Measurements from ENCODE around the gene ZFHX3. TPM values are rescaled to one million over a fixed set of nuclear protein-coding genes. Genes with fewer than 3 reads are reported as not detected.

The ZFHX3 gene
- total and polyA plus RNA-seq, 2 donors (not counting 1 experiment from before 2014, with no cell fraction given): 4.7 to 7.3 TPM

DNA sequence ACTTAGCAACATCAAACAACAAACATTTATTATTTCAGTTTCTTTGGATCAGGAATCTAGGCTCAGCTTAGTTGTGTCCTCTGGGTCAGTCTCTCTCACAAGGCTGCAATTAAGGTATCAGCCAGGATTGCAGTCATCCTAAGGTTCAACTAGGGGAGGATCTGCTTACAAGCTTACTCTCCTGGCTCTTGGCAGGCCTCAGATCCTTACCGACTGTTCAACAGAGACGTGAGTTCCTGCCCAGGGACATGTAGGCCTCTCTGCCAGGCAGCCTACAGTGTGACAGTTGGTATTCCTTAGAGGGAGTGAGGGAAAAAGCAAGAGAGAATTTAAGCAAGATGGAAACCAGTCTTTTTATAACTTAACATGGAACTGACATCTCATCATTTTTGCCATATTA is 294.0 kb downstream of the ZFHX3 start:
- H2AFZ ChIP-seq (ENCODE audit: low read length): no peak overlapping the region
- no peaks in the 10 kb centered on the region for H3K79me2 ChIP-seq (ENCODE audit: control insufficient read depth, insufficient read depth, low read length)
- TF ChIP-seq EZH2 (IDR thresholded peaks at IDR 0.05; ENCODE audit: low read length, missing control alignments) (no peak), CTCF (conservative IDR thresholded peaks at IDR 0.05 in 1 of 2, IDR thresholded peaks at IDR 0.05 in 1 of 2; ENCODE audit: low read depth in 1 of 2, low read length in 2 of 2) (no peak)

GRCh38 chr16:72752004-72752695 is 295.8 kb downstream of the ZFHX3 start:
- TF ChIP-seq CTCF (conservative IDR thresholded peaks at IDR 0.05 in 1 of 2, IDR thresholded peaks at IDR 0.05 in 1 of 2; ENCODE audit: low read depth in 1 of 2, low read length in 2 of 2): no peak
- no peak for TF ChIP-seq EZH2 (IDR thresholded peaks at IDR 0.05; ENCODE audit: low read length, missing control alignments)
- H4K20me1 ChIP-seq (ENCODE audit: control insufficient read depth, extremely low read depth, insufficient read depth, low read length): no peaks in the 10 kb centered on the region
- H2AFZ ChIP-seq (ENCODE audit: low read length): no peak overlapping the region
- H3K36me3 ChIP-seq (ENCODE audit: control insufficient read depth, insufficient read depth, low read length): no peaks in the 10 kb centered on the region
- no peak overlapping the region for H3K4me3 ChIP-seq (replicated peaks in 1 of 4; ENCODE audit: control extremely low read depth in 1 of 4, insufficient read depth in 1 of 4, low read depth in 3 of 4, low read length in 4 of 4)
- no peak overlapping the region for H3K4me2 ChIP-seq (ENCODE audit: extremely low read depth, insufficient read depth, low read length)
- H3K4me1 ChIP-seq (ENCODE audit: control insufficient read depth, extremely low read depth, insufficient read depth, low read length): no peaks in the 10 kb centered on the region
- H3K9me3 ChIP-seq (ENCODE audit: control insufficient read depth, insufficient read depth, low read depth, low read length): no peaks in the 10 kb centered on the region
- no peak for DNase-seq (ENCODE audit: low read depth in 2 of 2)
- no peak overlapping the region for H3K9ac ChIP-seq (ENCODE audit: insufficient read depth, low read length)
- H3K79me2 ChIP-seq (ENCODE audit: control insufficient read depth, insufficient read depth, low read length): no peaks in the 10 kb centered on the region
- no peaks in the 10 kb centered on the region for H3K27me3 ChIP-seq (ENCODE audit: control insufficient read depth, insufficient read depth, low read length)
- H3K27ac ChIP-seq (ENCODE audit: insufficient read depth, low read length): no peak overlapping the region

More for the DNA sequence above, 294.0 kb downstream of the ZFHX3 start:
- Histone ChIP-seq H3K4me3 (replicated peaks in 1 of 4; ENCODE audit: control extremely low read depth in 1 of 4, insufficient read depth in 1 of 4, low read depth in 3 of 4, low read length in 4 of 4) (no peak overlapping the region), H3K9ac (ENCODE audit: insufficient read depth, low read length) (no peak overlapping the region), H3K4me2 (ENCODE audit: extremely low read depth, insufficient read depth, low read length) (no peak overlapping the region), H3K9me3 (ENCODE audit: control insufficient read depth, insufficient read depth, low read depth, low read length) (no peaks in the 10 kb centered on the region), H3K27me3 (ENCODE audit: control insufficient read depth, insufficient read depth, low read length) (no peaks in the 10 kb centered on the region), H3K4me1 (ENCODE audit: control insufficient read depth, extremely low read depth, insufficient read depth, low read length) (no peaks in the 10 kb centered on the region), H3K27ac (ENCODE audit: insufficient read depth, low read length) (no peak overlapping the region), H4K20me1 (ENCODE audit: control insufficient read depth, extremely low read depth, insufficient read depth, low read length) (no peaks in the 10 kb centered on the region), H3K36me3 (ENCODE audit: control insufficient read depth, insufficient read depth, low read length) (no peaks in the 10 kb centered on the region)
- no peak for DNase-seq (ENCODE audit: low read depth in 2 of 2)

- no peak overlapping the region for H3K4me3 ChIP-seq (replicated peaks in 1 of 4; ENCODE audit: control extremely low read depth in 1 of 4, insufficient read depth in 1 of 4, low read depth in 3 of 4, low read length in 4 of 4)
- no peak for DNase-seq (ENCODE audit: low read depth in 2 of 2)
- no peak overlapping the region for H3K9ac ChIP-seq (ENCODE audit: insufficient read depth, low read length)
- no peaks in the 10 kb centered on the region for H3K9me3 ChIP-seq (ENCODE audit: control insufficient read depth, insufficient read depth, low read depth, low read length)
- no peaks in the 10 kb centered on the region for H3K27me3 ChIP-seq (ENCODE audit: control insufficient read depth, insufficient read depth, low read length)
- H3K27ac ChIP-seq (ENCODE audit: insufficient read depth, low read length): no peak overlapping the region
- no peaks in the 10 kb centered on the region for H3K4me1 ChIP-seq (ENCODE audit: control insufficient read depth, extremely low read depth, insufficient read depth, low read length)
- TF ChIP-seq EZH2 (IDR thresholded peaks at IDR 0.05; ENCODE audit: low read length, missing control alignments): no peak
- no peak for TF ChIP-seq CTCF (conservative IDR thresholded peaks at IDR 0.05 in 1 of 2, IDR thresholded peaks at IDR 0.05 in 1 of 2; ENCODE audit: low read depth in 1 of 2, low read length in 2 of 2)
- no peak overlapping the region for H3K4me2 ChIP-seq (ENCODE audit: extremely low read depth, insufficient read depth, low read length)
- H4K20me1 ChIP-seq (ENCODE audit: control insufficient read depth, extremely low read depth, insufficient read depth, low read length): no peaks in the 10 kb centered on the region
- no peaks in the 10 kb centered on the region for H3K79me2 ChIP-seq (ENCODE audit: control insufficient read depth, insufficient read depth, low read length)
- no peaks in the 10 kb centered on the region for H3K36me3 ChIP-seq (ENCODE audit: control insufficient read depth, insufficient read depth, low read length)
- H2AFZ ChIP-seq (ENCODE audit: low read length): no peak overlapping the region
Observed at GRCh38 chr16:72751076-72751475, 296.9 kb downstream of the ZFHX3 start.

Data from fibroblast of lung (primary cell).